Activated naive CD4-positive, alpha-beta T cell treated with Interleukin-2 at 50 U/mL for 16 hours (primary cell): Measurements from ENCODE around the gene STK4.
A peak's percentile ranks its signal among the peaks of the same experiment; 100 is the strongest.

Experiments
- DNase-seq: peaks from one replicate; pipeline ENCODE4 v3.0.0-alpha.2; 2020

Gene STK4

DNA sequence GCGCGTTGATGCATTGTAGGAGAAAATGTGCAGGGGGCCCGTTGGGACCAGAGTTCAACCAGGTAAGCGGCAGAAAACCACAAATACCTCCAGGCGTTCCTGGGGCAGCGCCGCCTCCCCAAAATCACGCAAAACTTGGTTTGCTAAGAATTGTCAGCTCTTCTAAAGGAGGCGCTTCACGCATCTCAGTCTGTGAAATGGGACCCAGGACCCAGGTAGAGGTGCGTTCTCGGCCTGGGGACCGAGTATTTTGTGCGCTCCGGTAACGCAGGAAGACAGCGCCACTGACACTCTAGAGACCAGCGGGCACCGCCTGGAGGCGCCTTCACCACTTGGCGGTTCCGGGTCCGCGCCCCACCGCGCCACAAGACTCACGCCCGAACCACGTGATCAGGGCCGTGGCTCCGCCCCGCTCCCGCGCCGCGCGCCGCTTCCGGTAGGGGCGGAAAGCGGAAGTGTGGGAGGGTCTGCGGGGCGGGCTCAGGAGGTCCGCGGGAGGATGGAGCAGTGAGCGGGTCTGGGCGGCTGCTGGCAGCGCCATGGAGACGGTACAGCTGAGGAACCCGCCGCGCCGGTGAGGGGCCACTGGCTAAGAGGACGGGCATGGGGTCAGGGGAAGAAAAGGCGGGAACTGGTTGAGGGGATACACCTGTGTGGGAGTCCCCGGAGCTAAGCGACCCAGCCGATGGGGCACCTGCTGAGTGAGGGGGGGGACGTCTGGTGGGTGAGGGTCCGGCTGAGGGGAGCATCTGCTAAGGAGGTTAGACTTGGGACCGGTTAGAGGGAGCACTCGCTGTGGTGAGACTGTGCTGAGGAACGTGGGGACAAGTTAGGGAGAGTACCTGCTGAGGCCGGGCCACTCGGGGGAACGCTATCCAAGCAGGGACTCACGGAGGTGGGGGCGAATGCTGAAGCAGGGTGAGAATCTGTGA lies at the start of gene STK4:
Gene STK4, plus strand, starts transcription at position 483 of the 932 bp plus-strand sequence. Its CDS starts 57 bp downstream, at position 540.
- peak; percentile 95 for DNase-seq

DNA sequence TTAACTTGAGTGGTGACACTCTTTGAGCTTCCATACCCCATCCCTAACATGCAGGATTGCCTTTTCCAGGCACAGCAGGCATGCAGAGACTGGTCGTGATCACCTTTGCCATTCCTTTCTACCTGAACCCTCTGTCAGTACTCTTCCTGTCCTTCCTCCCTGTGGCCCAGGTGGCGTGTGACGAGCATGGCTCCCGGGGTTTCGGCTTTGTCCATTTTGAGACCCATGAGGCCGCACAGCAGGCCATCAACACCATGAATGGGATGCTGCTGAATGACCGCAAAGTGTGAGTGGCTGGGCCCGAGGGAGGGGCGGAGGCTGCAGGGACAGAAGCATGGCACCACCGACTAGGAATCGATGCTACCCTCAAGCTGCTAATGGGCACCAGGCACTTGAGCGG lies 49.7 kb upstream of the STK4 start:
- DNase-seq = no peak

- no peak for DNase-seq
Observed at GRCh38 chr20:44917399-44917798, 48.9 kb upstream of the STK4 start.

DNA sequence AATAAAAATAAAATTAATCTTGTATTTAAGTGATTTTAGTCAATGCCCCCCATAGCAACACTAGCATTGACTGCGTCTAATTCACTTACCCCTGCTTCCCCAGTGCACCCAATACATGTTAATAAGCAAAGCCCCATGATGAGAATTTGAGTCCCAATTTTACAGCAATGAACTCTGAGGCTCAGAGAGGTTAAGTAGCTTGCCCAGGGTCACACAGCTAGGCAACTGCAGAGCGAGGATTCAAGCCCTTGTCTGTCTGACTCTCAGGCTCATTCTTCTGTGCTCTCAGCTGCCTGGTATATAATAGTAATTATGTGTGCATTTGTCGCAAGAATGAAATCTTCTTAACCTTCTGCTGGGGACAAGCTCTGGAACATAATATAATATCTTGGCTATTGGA lies 48.0 kb upstream of the STK4 start:
- no peak for DNase-seq

DNA sequence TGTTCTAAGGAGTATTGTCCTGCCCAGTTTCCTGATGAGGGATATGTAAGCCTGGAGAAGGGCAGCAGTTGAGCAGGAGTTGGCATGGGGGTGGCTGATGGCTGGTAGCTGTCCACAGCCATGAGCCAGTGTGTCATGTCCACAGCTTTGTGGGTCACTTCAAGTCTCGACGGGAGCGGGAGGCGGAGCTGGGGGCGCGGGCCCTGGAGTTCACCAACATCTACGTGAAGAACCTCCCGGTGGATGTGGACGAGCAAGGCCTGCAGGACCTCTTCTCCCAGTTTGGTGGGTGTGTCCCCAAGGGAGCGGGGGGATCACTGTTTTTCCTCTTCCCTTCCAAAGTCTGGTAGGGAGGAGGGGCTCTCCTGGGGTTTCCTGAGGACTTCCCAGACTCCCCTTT lies 47.6 kb upstream of the STK4 start:
- no peak for DNase-seq

- DNase-seq = no peak
Observed at GRCh38 chr20:44921447-44921846, 44.9 kb upstream of the STK4 start.

DNA sequence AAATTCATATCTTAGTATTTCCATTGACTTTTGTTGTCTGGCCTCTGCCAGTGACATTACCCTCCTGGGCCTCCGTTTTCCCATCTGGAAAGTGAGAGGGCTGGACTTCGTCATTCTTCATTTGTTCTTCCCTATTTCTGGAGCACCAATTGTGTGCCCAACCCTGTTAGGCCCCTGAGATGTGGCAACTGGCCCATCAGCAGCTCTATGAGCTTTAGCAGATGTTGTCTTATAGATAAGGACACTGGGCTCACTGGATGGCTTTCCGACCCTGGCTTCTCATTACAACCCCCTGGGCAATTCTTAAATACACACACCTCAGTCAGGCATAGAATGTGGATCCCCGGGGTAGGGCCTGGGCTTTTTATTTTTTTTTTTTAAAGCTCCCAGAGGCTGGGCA lies 41.8 kb upstream of the STK4 start:
- no peak for DNase-seq

- no peak for DNase-seq
Observed at GRCh38 chr20:44928595-44928994, 37.7 kb upstream of the STK4 start.

DNA sequence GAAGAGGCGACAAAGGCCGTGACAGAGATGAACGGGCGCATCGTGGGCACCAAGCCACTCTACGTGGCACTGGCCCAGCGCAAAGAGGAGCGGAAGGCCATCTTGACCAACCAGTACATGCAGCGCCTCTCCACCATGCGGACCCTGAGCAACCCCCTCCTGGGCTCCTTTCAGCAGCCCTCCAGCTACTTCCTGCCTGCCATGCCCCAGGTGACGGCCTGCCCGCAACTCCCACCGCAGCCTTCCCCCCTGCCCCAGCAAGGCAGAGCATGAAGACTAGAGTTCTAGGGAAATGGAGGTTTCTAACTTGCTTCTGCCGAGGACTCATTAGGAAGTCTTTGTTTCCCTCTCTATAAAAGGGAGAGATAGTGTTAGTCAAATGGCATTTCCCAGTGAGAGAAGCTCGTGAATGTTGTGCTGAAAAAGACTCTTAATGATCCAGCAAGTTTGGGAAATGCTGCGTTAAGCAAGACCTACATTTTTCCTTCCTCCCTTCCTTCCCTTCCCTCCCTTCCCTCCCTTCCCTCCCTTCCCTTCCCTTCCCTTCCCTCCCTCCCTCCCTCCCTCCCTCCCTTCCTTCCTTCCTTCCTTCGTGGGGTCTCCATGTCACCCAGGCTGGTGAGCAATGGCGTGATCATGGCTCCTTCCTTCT lies 35.7 kb upstream of the STK4 start:
- DNase-seq = no peak

DNA sequence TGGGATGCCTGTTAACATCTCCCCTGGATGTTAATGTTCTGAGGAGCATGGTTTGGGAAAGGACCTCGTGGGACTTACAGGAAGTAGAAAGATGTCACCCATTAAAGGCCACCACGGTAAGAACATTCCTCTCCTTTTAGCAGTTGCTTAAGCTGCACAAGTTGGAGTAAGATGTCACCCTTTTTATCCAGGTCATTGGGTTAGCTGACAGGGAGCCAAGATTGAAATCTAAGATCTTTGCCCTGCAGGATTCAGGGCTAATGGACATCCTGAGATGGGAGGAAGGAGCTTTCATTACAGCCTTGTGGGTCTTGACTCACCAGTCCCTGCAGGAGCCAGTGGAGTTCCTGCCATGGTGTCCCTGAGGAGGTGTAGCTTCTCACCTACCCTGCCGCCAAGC lies 34.4 kb upstream of the STK4 start:
- DNase-seq = no peak

DNA sequence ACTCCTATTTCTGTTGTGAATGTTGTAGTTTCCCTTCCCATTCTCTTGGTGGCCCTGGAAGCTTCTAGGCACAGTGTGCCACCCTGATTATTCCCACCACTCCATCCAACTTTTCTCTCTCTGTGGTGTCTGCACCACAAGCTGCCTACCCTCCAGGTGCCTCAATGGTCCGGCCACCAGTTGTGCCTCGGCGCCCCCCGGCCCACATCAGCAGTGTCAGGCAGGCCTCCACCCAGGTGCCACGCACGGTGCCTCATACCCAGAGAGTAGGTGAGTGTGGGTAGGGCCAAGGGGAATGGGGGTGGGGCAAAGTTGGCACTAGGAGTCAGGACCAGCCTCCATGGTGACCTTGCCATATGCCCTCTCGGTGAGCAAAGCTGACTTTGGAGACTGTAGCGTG lies 33.4 kb upstream of the STK4 start:
- DNase-seq = no peak

DNA sequence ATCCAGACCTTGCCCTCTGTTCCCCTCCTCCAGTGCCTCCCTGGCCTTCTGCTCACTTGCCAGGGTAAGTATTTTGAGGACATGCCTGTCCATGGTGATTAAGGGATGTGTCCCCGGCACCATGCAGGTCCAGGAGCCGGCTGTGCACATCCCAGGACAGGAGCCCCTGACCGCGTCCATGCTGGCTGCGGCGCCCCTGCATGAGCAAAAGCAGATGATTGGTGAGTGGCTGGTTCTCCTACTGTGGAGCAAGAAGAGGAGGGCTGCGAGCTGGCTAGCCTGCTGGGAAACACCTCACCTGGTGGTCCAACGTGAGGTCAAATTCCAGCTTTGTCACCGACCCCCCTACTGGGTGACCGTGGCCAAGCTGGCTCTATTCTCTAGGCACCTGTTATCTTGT lies 29.8 kb upstream of the STK4 start:
- no peak for DNase-seq

GRCh38 chr20:44938637-44939036 lies 27.7 kb upstream of the STK4 start:
- no peak for DNase-seq

DNA sequence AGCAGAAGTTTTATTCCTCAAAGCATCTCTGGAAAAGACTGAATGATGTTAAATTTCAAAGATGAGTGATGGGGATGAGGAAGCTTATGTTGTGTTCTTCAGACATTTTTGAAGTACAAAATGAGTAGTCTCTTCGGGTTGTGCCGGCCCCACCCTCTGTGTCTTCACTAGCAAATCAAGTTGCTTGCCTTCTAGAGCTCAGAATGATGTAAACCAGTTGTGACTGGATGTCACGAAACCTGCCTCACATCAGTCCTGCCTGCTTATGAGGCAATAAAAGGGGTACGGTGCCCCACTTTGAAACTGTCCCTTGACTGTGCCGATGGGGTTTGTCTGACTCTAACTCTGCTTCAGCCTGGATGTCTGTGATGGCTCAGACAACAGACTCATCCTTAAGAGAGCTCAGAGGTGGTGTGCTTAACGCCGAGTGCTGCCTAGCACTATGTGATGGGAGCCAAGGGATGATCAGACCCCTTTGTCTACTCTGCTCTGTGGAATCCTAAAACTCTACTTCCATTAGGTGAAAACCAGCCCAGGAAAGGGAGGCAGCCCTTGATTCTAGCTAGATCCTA lies 25.1 kb upstream of the STK4 start:
- no peak for DNase-seq

- DNase-seq = no peak
Observed at GRCh38 chr20:44942264-44942973, 23.9 kb upstream of the STK4 start.

DNA sequence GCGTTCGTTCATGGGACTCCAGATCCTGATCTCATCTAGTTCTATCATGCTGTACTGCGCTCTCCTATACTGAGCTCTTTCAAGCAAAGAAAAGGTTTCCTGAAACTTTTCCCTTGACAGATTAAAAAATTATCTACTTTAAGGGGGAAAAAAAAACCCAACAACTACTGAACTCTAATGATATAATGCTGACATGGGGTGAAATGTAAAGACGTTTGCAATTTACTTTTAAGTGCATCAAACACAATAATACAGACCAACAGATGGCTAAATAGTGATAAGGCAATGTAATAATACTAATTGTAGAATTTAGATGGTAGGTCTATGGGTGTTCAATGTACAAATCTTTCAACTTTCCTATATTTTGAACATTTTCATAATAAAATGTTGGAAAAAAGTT lies 22.5 kb upstream of the STK4 start:
- no peak for DNase-seq

- DNase-seq = no peak
Observed at GRCh38 chr20:44945261-44945660, 21.1 kb upstream of the STK4 start.

DNA sequence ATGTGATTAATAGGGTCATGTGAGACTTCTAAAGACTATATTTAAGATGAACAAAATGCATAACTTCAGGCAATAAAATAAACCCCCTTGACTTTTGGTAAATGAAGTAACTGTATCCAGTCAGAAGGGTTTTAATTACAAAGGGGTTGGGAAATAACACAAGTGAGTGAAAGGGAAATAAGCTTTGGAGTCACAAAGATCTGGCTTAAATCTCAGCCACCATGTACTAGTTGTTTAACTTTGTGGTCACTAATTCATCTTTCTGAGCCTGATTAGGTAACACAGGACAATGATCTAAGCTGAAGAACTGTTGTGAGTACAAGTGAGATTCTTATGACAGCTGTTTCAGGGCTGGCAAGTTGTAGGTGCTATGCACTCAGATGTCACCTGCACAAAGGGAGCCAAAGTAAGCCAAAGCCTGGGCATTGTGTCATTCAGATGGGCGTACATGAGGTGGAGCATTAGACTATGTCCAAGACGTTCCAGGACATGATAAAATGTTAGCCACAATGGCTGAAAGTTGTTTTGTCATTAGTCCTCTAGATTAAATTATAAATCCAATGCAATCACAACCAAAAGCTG lies 19.9 kb upstream of the STK4 start:
- no peak for DNase-seq

- DNase-seq = no peak
Observed at GRCh38 chr20:44948107-44948506, 18.2 kb upstream of the STK4 start.

DNA sequence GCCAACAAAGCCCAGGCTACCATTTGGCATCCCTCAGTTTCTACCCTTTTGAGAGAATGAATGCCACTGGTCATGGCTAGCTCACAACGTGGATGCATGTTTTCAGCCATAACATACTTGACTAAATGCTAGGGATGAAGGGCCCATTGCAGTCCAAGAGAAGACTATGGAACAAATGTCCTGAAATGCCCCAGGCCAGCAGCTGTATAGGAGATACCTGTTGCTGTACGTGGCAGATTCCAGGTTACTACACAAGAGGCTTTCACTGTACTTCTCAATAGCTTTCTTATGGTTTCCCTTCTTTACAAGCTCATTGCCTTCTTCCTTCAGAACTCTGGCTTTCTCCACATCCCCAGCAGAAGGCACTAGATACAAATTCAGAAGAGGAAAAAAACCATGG lies 17.8 kb upstream of the STK4 start:
- DNase-seq = no peak

DNA sequence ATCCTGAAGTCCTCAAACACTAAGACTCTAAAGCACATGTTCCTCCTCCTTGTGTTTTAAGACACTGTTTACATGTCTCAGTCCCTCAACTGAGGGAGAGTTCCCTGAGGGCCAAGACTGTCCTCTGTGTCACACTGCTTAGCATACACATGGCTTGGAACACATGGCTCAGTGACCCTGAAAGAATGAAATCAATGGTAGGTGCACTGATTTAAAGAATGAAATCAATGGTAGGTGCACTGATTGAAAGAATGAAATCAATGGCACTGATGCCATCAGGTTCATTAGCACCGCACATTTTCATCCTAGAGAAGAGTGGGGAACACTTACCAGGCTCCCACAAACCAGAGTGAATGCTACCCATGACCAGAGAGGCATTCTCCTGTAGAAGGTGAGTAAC lies 15.9 kb upstream of the STK4 start:
- no peak for DNase-seq

GRCh38 chr20:44952731-44953130 lies 13.6 kb upstream of the STK4 start:
- no peak for DNase-seq

DNA sequence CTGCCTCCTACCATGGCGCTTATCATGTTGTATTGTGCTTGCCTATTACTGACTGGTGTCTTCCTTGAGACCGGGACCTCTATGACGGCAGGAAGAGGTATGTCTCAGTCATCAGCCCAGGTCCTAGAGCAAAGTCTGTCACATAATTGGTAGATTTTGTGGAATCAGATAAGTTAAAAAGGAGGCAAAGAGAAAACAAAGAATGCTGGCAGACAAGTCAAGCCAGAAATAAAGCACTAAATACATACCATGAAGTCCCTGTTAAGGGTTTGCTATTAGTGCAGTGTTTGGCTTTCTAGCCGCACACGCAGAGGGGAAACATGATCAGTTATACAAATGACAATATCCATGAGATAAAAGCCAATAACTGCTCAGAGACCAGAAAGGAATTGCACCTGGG lies 12.1 kb upstream of the STK4 start:
- DNase-seq = no peak
